ENCODE results near the gene PYDC1.
"Not testable (repeated sequence)": the region's sequence is repeated elsewhere in the genome, so short reads cannot be mapped to it uniquely, and the experiment has no call there.

PYDC1 gene

DNA sequence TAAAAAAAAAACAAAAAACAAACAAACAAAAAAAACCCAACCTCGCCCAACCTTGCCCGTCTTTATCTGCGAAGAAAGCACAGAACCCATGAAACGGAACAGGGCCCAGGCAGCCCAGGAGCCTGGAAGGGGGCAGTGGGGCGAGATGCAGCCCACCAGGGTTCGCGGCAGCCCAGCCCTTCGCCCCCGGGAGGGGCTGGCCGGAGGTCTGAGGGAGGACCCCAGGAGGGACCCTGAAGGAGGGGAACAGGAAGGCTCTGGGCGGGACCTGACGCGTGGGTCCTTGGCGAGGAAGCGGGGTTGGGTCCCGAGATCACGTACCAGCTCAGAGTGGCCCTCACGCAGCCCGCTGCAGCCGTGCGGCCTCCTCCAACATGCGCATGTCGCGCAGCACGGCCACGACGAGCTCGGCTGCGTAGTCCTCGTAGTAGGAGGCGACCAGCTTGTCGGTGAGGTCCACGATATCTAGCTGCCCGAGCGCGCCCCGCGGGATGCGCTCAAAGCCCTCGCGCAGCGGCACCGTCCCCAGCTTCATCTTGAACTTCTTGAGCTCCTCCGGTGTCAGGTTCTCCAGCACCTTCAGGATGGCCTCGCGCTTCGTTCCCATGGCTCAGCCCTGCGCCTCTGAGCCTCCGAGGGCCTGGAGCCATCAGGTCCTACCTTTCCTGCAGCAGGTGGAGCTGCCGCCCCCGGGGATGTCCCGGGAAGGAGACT, at the start of gene PYDC1:
Gene PYDC1, minus strand, starts transcription at position 714 of the 714 bp plus-strand sequence. Its CDS starts 107 bp downstream, at position 607.
- DNase-seq: no peak

GRCh38 chr16:31265329-31266245, 48.7 kb upstream of the PYDC1 start:
- no peak for DNase-seq

DNA sequence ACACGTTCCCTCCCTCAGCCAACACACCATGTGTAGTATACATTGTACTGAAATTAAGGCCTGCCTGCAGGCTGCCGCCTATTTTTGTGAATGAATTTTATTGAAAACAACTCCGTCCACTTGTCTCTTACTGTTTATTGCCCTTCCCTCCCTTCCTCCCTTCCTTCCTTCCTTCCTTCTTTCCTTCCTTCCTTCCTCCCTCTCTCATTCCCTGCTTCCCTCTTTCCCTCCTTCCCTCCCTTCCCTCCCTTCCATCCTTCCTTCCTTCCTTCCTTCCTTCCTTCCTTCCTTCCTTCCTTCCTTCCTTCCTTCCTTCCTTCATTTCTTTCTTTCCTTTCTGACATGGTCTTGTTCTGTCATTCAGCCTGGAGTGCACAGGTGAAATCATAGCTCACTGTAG, 45.1 kb upstream of the PYDC1 start:
- no peak for DNase-seq

DNA sequence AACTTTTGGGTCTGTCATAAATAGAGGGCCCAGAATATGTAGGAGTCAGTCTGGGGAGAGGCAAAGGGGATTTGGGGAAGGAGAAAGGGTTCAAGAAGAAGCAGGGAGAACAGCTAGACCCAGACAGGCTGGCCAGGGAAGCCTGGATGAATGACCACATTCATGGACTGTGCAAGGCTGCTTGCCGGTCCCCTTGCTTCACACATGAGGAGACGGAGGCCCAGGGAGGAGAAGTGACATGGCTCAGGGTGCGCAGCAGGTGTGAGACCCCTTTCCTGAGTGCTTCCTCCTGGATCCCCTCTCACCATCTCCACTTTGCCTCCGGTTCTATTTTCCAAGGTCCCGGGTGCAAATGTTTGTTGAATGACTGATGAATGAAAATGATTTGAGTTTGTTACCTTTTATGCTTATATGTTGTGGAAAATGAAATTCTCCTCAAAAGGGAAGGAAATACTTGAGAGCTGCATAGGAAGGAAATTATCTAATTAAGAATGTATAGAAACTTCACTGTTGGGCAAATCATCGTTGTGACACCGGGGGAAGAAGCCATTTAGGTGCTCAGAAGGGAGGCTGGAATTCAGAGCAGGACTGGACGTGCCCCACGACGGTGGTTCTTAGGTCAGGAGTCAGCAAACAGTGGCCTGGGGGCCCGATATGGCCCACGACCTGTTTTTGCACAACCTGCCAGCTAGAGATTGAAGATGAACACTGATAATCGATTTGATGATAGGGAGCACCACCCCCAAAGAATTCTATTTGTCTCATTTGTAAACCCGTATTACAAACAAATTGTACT, 43.4 kb upstream of the PYDC1 start:
- DNase-seq: no peak

GRCh38 chr16:31258366-31258765, 41.4 kb upstream of the PYDC1 start:
- DNase-seq: no peak

- DNase-seq: no peak
These were observed 39.5 kb upstream of the PYDC1 start for GRCh38 chr16:31256466-31256865.

- peak; percentile 43 for DNase-seq
These were observed 36.7 kb upstream of the PYDC1 start for GRCh38 chr16:31253642-31254045.

GRCh38 chr16:31251435-31251834, 34.5 kb upstream of the PYDC1 start:
- no peak for DNase-seq

DNA sequence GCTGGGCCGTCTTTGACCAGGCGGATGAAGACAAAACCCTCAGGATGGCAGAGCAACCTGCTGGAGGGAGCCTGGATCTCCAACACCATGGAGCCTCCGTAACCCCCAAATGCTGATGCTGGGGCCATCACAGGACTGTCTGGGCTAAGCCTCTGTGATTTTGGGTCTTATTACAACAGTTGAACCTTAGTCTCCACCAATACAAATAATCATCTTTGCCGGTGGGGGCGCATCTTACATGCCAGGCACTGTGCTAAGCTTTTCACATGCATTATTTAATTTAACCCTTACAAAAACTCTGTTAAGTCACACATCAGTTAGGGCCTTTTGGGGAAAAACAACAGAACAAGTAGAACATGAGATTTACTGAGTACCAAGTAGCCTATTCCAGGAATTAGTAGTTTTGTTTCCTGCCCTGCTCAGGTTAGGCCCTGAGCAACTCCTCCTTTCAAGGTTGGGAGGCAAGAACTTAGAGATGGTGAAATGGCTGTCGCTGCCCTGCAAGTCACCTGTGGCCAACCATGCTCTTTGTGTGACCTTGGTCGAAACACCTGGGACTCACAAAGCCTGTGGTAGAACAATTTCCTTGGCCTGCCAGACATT, 33.9 kb upstream of the PYDC1 start:
- no peak for DNase-seq

- DNase-seq: no peak
These were observed 31.4 kb upstream of the PYDC1 start for GRCh38 chr16:31248344-31248743.

DNA sequence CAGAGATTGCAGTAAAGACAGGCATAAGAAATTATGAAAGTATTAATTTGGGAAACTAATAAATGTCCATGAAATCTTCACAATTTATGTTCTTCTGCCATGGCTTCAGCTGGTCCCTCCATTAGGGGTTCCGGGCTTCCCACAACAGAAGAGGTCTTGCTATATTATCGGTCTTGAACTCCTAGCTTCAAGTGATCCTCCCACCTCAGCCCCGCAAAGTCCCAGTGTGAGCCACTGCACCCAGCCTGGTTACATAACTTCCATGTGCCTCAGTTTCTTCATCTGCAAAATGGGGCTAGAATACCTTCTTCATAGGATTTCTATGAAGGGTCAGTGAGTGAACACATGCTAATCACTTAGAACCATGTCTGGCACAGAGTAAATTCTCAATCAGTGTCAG, 29.4 kb upstream of the PYDC1 start:
- no peak for DNase-seq

DNA sequence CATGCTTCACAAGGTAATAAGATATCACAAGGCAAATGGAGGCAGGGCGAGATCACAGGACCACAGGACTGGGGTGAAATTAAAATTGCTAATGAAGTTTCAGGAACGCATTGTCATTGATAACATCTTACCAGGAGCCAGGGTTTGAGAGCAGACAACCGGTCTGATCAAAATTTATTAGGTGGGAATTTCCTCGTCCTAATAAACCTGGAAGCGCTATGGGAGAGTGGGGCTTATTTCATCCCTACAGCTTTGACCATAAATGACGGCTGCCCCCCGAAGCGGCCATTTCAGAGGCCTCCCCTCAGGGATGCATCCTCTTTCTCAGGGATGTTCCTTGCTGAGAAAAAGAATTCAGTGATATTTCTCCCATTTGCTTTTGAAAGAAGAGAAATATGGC, 28.7 kb upstream of the PYDC1 start:
- DNase-seq: not testable (repeated sequence)

DNA sequence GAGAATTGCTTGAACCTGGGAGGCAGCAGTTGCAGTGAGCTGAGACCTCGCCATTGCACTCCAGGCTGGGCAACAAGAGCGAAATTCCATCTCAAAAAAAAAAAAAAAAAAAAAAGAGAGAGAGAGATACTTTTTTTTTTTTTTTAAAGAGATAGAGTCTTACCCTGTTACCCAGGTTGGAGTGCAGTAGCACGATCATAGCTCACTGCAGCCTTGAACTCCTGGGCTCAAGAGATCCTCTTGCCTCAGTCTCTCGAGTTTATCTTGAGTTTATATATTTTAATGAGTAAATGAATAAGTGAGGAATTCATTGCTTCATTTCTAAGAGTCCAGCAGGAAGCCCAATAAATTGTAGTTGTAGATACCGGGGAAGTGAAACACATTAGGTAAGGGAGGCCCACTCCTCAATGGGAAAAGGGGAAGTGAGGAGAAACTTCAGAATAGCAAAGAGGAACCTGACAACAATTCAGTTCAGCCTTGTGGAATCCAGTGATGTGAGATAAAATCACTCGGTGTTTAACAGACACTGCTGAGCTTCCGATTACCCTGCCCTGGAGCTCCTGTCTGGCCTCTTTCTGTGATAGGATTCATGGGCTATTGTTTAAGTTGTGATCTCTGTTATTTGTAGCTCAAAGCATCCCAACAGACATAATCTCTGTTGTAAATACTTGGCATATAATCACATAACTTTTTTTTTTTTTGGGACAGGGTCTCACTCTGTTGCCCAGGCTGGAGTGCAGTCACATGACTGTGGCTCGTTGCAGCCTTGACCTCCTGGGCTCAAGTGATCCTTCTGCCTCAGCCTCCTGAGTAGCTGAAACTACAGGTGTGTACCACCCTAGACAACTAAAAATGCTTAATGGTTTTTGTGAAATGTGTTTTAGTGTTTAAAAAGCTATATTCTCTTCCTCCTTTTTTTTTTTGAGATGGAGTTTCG, 27.1 kb upstream of the PYDC1 start:
- peak; percentile 78 for DNase-seq

- DNase-seq: no peak
These were observed 25.3 kb upstream of the PYDC1 start for GRCh38 chr16:31242206-31242605.

DNA sequence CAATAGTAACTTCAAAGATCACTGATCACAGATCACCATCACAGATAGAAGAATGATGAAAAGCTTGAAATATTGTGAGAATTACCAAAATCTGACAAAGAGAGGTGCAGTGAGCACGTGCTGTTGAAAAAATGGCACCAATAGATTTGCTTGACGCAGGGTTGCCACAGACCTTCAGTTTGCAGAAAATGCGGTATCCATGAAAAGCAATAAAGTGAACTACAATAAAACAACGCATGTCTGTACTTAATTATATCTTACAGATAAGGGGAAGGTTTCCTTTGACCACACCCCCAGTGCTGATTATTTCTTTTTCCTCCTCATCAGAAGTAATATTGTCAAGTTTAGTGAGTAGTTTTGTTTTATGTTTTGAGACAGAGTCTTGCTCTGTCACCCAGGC, 21.1 kb upstream of the PYDC1 start:
- DNase-seq: no peak

DNA sequence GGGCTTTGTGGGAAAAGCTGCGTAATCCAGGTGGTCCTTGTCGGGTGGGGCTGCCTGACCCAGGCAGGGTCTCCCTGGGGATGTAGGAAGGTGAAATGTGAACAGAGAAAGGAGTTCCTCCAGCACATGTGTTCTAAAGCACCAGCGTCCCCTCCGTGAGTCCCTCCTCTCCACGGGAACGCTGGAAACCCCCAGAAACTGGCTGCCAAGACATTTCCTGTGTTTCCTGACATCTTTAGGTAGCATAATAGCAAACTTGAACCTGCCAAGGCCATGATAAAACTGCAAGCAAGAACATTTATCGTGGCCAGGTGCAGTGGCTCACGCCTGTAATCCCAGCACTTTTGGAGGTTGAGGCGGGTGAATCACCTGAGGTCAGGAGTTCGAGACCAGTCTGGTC, 12.6 kb upstream of the PYDC1 start:
- no peak for DNase-seq

GRCh38 chr16:31228206-31228605, 11.3 kb upstream of the PYDC1 start:
- DNase-seq: no peak

DNA sequence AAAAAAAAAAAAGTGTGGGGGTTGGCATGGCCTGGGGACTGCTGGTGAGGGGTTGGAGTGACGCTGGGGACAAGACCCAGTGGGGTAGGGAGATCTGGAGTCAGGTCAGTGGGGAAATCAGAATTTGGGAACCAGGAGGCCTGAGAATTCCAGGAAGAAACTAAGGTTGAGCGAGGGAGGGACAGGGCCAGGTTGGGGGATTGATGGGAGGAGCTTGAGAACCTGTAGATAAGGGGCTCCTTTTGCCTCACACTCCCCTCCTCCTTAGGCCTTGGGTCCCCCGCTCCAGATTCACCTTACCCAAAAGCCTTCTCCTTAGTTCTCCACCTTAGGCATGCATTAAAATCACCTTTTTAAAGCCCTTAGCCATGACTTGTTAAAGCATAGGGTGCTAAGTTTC, 8.3 kb upstream of the PYDC1 start:
- DNase-seq: no peak

DNA sequence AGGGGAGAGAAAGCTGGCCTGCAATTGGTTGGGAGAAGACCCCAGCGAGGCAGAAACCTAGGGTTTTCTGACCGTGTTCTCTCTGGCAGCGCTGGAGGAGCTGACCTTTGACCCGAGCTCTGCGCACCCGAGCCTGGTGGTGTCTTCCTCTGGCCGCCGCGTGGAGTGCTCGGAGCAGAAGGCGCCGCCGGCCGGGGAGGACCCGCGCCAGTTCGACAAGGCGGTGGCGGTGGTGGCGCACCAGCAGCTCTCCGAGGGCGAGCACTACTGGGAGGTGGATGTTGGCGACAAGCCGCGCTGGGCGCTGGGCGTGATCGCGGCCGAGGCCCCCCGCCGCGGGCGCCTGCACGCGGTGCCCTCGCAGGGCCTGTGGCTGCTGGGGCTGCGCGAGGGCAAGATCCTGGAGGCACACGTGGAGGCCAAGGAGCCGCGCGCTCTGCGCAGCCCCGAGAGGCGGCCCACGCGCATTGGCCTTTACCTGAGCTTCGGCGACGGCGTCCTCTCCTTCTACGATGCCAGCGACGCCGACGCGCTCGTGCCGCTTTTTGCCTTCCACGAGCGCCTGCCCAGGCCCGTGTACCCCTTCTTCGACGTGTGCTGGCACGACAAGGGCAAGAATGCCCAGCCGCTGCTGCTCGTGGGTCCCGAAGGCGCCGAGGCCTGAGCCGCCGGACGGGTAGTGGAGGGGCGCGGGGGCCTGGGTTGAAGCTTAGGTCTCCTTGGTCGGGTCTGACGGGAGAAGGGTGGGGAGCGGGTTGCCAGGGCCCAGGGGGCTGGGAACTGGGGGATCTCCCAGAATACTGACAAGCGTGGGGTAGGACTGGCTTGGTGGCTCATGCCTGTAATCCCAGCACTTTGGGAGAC, 7.4 kb upstream of the PYDC1 start:
- DNase-seq: no peak

GRCh38 chr16:31223044-31223443, 6.1 kb upstream of the PYDC1 start:
- DNase-seq: no peak

All from KG1 (cell line).